AG20443 (cell line): ENCODE measurements around the gene RBFOX2.
"Not testable (repeated sequence)": the region's sequence is repeated elsewhere in the genome, so short reads cannot be mapped to it uniquely, and the experiment has no call there.

Experiments used
- DNase-seq: peaks from one replicate; pipeline ENCODE4 v3.0.0; 2012; ENCODE audit warnings: low spot score, mixed read lengths

RBFOX2 gene, protein sequence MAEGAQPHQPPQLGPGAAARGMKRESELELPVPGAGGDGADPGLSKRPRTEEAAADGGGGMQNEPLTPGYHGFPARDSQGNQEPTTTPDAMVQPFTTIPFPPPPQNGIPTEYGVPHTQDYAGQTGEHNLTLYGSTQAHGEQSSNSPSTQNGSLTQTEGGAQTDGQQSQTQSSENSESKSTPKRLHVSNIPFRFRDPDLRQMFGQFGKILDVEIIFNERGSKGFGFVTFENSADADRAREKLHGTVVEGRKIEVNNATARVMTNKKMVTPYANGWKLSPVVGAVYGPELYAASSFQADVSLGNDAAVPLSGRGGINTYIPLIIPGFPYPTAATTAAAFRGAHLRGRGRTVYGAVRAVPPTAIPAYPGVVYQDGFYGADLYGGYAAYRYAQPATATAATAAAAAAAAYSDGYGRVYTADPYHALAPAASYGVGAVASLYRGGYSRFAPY

DNA sequence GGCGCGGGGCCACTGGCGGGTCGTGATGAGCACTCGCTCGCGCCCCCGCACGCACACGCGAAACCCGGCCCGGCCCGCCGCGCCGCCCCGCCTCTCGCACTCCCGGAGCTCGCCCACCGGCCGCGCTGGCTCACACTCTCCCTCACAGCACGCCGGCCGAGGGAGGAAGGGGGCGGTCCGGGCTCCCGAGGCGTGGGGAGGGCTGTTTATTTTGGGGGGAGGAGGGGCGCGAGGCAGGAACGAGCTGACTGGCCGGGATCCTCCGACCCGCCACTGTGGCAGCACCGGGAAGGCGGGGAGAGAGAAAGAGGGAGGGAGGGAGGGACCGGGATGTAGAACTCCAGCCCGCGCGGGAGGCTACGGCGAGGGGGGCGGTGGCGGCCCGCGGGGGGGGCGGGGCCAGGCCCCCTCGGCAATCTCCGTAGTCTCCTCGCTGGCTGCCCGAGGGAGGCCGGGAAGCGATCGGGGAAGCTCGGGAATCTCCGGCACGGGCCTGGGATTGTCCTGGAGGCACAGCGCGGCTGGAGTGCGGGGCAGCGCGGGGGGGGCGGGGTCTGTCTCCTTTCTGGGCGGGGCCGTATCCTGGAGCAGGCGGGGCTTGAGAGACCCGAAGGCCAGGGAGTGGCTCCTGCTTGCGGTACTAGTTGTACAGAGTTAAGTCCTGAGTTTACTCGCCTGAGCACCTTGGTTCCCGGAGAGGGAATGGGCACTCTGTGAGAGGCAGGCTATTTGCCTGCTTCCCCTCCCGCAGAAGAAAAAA lies at the start of gene RBFOX2:
RBFOX2 (minus strand) TSS at position 179 of the 760 bp plus-strand sequence. CDS start 399 bp downstream, outside the sequence.
- peak; percentile 99 for DNase-seq

DNA sequence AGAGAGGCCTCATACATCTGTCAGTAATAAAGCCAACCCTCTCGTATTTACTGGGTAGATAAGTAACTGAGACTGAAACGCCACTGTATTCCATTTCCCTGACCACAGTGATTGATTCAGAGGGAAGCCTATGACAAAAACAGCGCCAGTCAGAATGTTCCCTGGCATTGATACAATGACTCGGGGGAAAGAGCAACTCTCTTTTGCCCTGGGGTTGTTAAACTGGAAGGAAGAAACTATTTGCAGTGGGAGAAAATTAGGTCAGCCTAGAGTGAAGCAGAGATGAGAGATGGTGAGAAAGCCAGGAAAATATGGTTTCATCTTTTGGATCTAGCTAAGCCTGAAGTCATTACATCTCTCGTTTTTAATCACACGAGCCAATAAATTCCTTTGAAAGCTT lies 48.6 kb upstream of the RBFOX2 start:
- DNase-seq = peak; percentile 70

DNA sequence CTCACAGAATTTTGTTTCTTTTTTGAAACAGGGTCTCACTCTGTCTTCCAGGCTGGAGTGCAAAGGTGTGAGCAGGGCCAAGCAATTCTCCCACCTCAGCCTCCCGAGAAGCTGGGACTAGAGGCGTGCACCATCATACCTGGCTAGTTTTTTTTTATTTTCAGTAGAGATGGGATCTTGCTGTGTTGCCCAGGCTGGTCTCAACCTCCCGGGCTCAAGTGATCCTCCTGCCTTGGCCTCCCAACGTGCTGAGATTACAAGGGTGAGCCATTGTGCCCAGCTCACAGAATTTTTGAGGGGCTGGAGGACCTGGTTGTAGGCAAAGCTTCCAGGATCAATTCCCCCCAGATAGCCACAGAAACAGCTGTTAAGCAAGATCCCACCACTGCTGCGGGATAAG lies 47.1 kb upstream of the RBFOX2 start:
- DNase-seq = no peak

DNA sequence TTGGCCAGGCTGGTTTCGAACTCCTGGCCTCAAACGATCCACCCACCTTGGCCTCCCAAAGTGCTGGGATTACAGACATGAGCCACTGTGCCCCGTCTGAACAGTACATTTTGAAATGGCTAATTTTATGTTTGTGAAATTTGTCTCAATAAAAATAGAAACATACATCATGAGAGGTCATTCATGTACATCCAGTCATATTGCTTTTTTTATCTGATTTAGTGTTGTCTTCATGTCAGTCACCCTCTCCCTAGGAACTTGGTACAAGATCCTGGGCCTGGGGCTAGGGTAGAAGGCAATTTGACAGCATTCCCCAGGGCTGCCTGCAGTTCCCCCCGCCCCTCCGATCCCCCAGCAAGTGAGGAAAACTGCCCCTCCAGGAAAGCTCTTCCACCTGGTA lies 46.6 kb upstream of the RBFOX2 start:
- DNase-seq = no peak

DNA sequence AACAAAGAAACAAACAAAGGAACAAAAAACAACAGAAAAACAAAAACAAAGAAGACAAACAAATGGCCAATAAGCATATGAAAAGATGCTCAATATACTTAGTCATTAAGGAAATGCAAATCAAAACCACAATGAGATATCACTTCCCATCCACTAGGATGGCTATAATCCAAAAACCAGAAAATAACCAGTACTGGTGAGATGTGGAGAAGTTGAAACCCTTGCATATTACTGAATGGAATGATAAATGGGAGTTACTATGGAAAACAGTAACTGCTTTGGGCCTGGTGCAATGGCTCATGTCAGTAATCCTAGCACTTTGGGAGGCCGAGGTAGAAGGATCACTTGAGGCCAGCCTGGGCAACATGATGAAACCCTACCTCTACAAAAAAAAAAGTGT lies 44.9 kb upstream of the RBFOX2 start:
- no peak for DNase-seq

DNA sequence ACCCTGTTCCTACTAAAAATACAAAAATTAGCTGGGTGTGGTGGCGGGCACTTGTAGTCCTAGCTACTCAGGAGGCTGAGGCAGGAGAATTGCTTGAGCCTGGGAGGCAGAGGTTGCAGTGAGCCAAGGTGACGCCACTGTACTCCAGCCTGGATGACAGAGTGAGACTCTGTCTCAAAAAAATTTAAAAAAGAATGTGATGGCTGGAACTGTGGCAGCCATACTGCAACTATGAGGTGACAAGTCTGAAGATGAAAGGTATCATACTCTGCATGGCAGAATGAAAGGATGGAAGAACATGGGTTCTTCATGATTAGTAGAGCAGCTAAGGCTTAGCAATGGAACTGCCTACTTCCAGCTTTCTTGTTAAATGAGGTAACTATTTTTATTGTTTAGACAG lies 42.0 kb upstream of the RBFOX2 start:
- not testable (repeated sequence) for DNase-seq

DNA sequence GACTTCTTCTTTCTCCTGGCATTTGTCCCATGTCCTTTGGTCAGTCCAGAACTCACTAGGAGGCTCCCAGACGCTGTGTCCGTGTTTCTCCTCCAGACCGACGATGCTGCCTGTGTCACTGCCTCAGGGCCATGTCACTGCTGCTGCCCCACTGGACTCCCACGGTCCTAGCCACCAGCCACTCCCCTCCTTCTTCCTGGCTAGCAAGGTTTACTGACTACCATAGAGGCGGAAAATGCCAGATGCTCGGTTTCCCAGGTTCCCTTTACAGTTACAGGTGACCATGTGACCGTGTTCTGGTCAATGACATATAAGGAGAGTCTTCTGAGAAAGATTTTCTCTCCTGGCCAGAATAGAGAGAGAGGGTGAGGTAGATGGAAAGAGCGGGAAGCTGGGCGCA lies 40.7 kb upstream of the RBFOX2 start:
- DNase-seq = no peak

DNA sequence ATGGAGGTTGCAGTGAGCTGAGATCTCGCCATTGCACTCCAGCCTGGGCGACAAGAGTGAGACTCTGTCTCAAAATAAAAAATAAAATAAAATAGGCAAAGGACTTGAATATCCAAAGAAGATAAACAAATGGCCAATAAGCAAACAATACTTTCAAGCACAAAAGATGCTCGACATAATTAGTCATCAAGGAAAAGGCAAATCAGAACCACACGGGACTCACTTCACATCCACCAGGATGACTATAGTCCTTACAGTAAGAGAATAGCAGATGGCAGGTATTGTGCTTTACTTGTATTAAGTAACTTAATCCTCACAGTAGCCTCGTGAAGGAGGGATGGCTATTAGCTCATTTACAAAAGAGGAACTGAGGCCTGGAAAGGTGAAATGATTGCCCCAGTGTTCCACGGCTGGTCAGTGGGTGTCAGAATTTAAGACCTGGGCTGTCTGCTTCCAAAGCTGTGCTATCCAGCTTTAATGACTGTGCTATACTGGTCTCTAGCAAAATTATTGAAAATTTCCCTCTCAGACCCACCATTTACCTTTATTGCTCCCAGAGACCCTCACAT lies 40.2 kb upstream of the RBFOX2 start:
- no peak for DNase-seq

DNA sequence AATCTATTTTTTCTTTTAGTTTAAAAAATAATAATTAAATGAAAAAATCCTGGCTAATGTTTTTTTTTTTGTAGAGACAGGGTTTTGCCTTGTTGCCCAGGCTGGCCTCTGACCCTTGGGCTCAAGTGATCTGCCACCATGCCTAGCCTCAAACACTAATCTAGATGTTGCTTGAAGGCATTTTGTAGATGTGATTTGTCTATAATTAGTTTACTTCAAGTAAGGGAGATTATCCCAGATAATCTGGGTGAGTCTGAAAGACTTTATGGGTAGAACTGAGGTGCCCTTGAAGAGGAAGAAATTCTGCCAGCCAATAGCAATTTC lies 38.6 kb upstream of the RBFOX2 start:
- no peak for DNase-seq

DNA sequence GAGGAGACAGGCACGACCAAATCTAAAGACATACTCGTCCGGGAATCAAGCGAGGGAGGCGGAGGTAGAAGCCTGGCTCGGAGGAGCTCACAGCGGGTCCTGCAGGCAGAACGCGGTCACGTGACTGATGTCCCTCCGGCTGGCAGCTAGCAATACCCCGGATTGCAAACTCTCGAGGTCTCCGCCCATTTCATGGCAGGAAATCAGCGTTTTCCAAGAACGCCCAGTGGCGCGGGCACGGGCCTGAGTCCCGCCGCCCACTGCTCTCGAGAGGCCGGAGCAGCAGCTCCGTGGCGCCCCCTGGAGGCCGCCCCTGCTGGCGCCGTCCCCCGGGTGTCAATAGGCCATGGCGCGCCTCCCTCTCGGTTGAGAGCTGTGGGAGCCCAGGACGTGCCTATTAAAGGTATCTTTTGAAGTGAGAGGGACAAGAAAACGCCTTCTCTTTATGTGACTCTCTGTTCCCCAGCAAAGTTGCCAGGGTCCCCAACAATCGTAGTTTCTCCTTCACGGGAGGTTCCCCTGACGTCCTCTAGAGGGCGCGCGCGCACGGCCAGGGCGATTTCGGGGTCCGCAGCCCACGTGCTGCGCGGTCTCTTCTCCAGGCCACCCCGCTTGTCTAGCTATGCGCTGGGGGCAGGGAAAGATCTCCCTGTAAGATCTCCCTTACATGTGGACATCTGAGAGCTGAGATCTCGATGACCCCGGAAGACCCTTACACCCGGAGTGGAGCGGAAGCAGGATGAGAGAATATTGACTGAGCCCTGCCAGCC lies 37.3 kb upstream of the RBFOX2 start:
- DNase-seq = peak; percentile 96

DNA sequence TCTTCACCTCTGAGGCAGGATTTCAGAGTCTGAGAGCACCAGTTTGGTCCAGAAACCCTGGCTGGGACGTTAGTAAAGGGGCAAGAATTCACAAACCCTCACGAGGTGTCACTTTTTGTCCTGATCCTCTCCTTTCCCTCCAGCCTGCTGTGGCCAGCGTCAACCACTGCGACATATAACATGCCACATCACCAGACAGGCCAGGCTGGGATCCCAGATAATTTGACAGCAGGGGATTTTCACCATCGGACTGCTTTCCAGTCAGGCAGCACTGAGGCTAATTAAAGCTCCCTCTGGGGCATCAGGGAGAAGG lies 36.8 kb upstream of the RBFOX2 start:
- no peak for DNase-seq

DNA sequence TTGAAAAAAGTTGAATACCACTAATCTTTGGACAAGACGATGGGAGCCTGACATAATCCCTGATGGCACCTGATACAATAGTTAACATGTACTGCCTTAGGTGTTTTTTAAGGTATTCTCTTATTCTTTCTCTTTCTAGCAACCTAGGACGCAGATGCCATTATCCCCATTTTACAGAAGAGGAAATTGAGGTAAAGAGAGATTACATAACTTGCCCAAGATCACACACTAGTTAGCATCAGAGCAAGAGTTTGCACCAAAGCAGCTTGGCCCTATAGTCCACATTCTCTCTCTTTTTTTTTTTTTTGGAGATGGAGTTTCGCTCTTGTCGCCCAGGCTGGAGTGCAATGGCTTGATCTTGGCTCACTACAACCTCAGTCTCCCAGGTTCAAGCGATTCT lies 35.7 kb upstream of the RBFOX2 start:
- DNase-seq = no peak

DNA sequence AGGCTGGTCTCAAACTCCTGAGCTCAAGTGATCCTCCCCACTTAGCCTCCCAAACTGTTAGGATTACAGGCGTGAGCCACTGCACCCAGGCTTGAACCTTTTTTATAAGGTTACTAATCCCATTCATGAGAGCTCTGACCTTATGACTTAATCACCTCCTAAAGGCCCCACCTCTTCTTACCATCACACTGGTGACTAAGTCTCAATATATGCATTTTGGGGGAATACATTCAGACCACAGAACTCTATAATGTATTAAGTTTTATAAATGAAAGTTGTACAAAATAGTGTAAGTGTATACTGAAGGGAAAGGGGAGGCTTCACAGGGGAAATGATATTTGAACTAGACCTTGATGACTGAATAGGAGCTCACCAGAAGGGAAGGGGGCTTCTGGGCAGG lies 28.4 kb upstream of the RBFOX2 start:
- no peak for DNase-seq

DNA sequence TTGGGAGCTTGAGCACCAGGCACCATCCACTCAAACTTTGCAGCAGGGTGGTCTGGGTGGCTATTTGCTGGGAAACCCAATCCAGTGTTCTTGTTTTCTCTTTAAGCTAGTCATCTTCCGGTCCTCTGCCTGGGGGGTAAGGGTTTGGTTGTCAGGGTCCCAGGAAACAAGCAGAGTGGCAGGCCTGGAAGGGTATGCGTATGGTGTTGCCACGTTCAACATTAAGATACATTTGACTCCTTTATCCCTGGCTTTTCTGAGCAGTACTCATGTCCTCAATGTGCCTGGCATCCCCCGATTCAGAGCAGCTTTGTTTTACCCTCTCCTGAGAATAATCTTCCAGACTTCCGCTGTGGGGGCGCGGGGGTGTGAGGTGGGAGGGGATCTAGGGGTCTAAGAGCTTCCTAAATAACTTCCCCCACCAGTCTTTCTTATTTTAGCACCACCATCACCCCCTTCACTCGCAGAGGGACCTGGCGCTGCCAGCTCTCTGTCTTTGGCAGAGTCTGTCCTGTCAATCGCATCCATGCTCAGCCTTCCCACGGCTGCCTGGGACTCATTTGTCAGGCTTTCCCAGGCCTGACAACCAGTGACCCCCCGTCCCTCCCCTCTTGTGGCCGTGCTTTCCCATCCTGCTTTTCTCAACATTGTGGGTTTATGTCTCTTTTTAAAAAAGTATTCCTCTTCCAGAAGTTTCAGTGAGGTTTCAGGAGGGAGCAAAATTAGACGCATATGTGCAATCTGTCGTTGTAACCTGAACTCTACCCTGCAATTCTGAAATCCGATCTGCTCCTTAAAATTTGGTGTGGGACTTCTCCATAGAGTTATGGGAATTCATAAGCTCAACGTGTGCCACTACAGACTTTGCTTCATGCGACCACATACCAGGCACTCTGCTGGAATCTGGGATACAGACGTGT lies 27.0 kb upstream of the RBFOX2 start:
- no peak for DNase-seq

DNA sequence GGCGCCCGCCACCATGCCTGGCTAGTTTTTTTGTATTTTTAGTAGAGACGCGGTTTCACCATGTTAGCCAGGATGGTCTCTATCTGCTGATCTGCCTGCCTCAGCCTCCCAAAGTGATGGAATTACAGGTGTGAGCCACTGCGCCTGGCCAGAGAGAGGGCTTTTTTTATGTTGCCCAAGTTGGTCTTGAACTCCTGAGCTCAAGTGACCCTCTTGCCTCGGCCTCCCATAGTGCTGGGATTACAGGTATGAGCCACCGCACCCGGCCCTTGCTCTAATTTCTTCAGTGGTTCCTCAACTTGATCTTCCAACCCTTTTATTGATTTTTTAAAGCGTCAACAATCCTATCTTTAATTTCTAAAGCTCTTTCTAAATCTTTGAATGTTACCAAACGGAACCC lies 25.8 kb upstream of the RBFOX2 start:
- not testable (repeated sequence) for DNase-seq

DNA sequence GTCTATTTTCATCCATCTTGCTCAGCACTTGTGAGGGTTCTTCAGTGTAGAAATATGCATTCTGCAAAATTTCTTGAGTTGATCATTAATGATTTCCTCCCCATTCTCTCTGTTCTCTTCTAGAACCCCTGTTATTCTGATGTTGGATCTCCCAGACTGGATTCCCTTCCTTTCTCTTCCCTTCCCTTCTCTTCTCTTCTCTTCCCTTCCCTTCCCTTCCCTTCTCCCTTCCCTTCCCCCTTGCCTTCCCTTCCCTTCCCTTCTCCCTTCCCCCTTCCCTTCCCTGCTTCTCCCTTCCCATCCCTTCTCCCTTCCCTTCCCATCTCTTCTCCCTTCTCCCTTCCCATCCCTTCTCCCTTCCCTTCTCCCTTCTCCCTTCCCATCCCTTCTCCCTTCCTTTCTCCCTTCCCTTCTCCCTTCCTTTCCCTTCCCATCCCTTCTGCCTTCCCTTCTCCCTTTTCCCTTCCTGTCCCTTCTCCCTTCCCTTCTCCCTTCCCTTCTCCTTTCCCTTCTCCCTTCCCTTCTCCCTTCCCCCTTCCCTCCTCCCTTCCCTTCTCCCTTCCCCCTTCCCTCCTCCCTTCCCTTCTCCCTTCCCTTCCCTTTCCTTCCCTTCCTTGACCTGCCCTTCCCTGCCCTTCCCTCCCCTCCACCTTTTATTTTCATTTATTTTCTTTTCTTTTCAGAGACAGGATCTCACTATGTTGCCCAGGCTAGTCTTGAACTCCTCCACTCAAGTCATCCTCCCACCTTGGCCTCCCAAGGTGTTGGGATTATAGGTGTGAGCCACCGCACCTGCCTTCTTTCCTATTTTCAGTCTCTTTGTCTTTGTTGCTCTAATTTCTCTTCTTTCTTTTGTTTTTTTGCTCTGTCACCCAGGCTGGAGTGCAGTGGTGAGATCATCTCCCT lies 24.9 kb upstream of the RBFOX2 start:
- DNase-seq = no peak

DNA sequence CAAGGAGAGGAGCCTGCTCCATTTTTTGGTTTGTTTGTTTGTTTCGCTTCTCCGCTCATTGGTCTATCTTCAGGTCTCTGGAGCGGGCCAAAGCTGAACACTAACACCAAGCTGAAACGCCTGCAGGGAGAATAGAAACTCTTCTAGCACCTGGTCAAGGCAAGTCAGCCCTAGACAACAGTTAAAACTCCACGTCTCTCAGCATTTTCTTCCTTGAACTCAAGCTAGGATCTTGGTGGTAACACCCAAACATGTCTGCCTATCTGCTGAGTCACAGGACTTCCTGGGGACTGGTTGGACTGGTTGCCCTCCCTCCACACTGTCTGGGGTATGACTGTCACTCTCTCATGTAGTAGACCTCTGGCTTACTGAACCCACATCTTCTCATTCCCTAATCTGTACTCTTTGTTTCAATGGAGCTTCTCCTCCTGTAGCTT lies 23.9 kb upstream of the RBFOX2 start:
- DNase-seq = peak; percentile 50

DNA sequence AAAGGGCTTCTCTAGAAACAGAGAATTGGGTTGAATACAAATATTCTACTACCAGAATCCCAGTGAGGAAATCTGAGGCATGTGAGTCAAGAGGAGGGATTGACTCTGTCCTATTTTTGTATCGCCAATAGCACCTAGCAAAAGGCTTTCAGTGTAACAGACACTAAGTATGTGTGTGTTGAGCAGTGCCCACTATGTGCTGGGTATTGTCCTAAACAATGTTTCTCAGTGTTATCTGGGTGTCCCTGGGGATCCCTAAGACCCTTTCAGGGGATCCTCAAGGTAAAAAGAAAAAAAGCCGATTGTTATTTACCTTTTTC lies 21.0 kb upstream of the RBFOX2 start:
- DNase-seq = no peak

DNA sequence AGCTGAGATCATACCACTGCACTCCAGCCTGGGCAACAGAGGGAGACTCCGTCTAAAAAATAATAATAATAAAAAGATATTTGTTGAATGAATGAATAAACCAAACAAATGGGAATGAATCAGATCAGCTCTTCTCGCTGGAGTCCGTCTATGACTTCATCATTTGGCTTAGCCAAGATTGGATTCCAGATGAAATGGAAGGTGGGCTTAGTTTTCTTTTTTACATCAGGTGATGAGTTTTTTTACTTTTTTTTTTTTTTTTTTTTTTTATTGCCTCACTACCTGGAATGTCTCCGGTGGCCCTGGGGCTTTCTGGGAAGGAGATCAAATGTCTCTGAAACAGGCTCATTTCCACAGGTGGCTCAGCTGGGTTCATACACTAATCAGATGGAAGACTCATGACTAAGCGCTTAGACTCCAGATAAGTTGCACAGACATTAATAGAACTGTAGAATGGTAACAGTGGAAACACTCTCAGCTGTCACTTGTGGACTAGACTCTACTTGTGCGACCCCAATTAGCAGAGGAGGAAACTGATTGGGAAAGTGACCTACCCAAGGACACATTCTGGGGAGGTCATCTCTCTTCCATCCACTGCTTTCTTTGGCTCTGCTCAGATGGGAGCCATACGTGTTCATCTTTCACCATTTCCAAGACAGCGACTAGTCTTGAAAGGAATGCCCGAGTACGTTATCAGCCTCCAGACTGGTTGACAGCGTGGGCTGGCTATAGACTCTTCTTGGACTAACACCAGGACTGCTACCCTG lies 20.5 kb upstream of the RBFOX2 start:
- DNase-seq = no peak

DNA sequence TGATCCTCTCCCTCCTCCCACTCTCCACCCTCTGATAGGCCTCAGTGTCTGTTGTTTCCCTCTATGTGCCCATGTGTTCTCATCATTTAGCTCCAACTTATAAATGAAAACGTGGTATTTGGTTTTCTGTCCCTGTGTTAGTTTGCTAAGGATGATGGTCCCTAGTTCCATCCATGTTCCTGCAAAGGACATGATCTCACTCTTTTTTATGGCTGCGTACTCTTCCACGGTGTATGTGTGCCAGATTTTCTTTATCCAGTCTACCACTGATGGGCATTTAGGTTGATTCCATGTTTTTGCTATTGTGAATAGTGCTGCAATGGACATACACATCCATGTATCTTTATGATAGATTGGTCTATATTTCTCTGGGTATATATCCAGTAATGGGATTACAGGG lies 15.9 kb upstream of the RBFOX2 start:
- DNase-seq = not testable (repeated sequence)
